Spleen (tissue), 11 donors: Measurements from ENCODE around the gene MAP4K3. TPM values are rescaled to one million over a fixed set of nuclear protein-coding genes. Genes with fewer than 3 reads are reported as not detected.

ENCODE experiments used
- DNase-seq: peaks from one replicate; pipeline ENCODE4 v3.0.0-alpha.2; 2020
- H3K27ac ChIP-seq, 8 donors: fragments of 200-600 bp; sonication (generic) in 7 of 8; 1 replicate in 4 of 8; 2 replicates in 4 of 8; pipeline versions ENCODE4 v1.5.0 to v1.8.0; 2016 to 2021; ENCODE audit warnings: inconsistent platforms in 4 of 8, mild to moderate bottlenecking in 4 of 8, moderate library complexity in 1 of 8
- H3K27me3 ChIP-seq, 7 donors: fragments of 200-600 bp; sonication (generic) in 6 of 7; replicated peaks in 1 of 7; 1 replicate in 4 of 7; 2 replicates in 3 of 7; pipeline versions ENCODE4 v1.5.0 to v1.8.0; 2016 to 2021; ENCODE audit warnings: inconsistent platforms in 3 of 7, mild to moderate bottlenecking in 1 of 7
- H3K36me3 ChIP-seq, 6 donors: fragments of 200-600 bp; sonication (generic) in 5 of 6; 1 replicate in 4 of 6; 2 replicates in 2 of 6; pipeline versions ENCODE4 v1.5.0 to v1.8.0; 2016 to 2021; ENCODE audit warnings: inconsistent platforms in 2 of 6
- H3K4me1 ChIP-seq, 6 donors: fragments of 200-600 bp; sonication (generic) in 5 of 6; 1 replicate in 3 of 6; 2 replicates in 3 of 6; pipeline versions ENCODE4 v1.5.0 to v1.8.0; 2016 to 2021; ENCODE audit warnings: inconsistent platforms in 3 of 6
- H3K4me3 ChIP-seq, 8 donors: fragments of 200-600 bp; sonication (generic) in 7 of 8; 1 replicate in 4 of 8; 2 replicates in 4 of 8; pipeline versions ENCODE4 v1.5.0 to v1.8.0; 2016 to 2021; ENCODE audit warnings: inconsistent platforms in 4 of 8, mild to moderate bottlenecking in 4 of 8, moderate library complexity in 2 of 8
- H3K9me3 ChIP-seq, 8 donors: fragments of 200-600 bp; sonication (generic) in 7 of 8; 1 replicate in 4 of 8; 2 replicates in 4 of 8; pipeline versions ENCODE4 v1.5.0 to v1.8.0; 2016 to 2021; ENCODE audit warnings: inconsistent platforms in 4 of 8
- CTCF ChIP-seq, 11 experiments: fragments of 200-600 bp in 7 of 11; fragments of 450-650 bp in 4 of 11; sonication (generic) in 4 of 11; IDR thresholded peaks in 8 of 11; conservative IDR thresholded peaks in 3 of 11; 1 replicate in 7 of 11; 2 replicates in 4 of 11; pipeline versions ENCODE4 v1.4.0 to v1.8.0; 2016 to 2021; ENCODE audit warnings: antibody characterized with exemption in 11 of 11, inconsistent platforms in 4 of 11, mild to moderate bottlenecking in 1 of 11
- POLR2A ChIP-seq, 3 donors: fragments of 450-650 bp; IDR thresholded peaks; one replicate each; pipeline ENCODE4 v1.5.1; 2017; ENCODE audit warnings: antibody characterized with exemption in 3 of 3, mild to moderate bottlenecking in 1 of 3
- POLR2AphosphoS5 ChIP-seq, 3 donors: sonication (generic); formaldehyde crosslinking; IDR thresholded peaks; one replicate each; pipeline ENCODE4 v1.5.1; 2017; ENCODE audit warnings: antibody characterized with exemption in 3 of 3
- WGBS, 5 donors: extraction: QIAGEN DNeasy Blood & Tissue Kit in 3 of 5; methylation state at CpG; one replicate each; pipeline versions ENCODE4 v1.1.5 to v1.1.7; 2013 to 2018; 5-methylcytosine and 5-hydroxymethylcytosine counted together
- intact Hi-C: fragments of 100-400 bp; cut with DNase I; formaldehyde crosslinking; loops from one replicate; pipeline ENCODE4 v1.15.0; 2023; ENCODE audit warnings: low total_unique reads
- polyA plus RNA-seq, 3 donors: library from polyadenylated mRNA; stranded (reverse); fragments of 200-250 nt; gene quantifications; one replicate each; pipeline ENCODE4 v1.2.1, GENCODE V29; 2013
- total RNA-seq, 7 donors: library from RNA; depleted of rRNA in 3 of 7; stranded (reverse); fragments of >200 nt in 3 of 7; fragmentation: NEBNext Ultra II Directional in 4 of 7; extraction: Animal tissue kit (Norgen Biotek cat#: 25700) in 4 of 7; gene quantifications; one replicate each; pipeline versions ENCODE4 v1.1.0 to v1.2.1, GENCODE V29; 2016 to 2021
- donor health status: healthy with polysubstance abuse.
- donor health status: DM: no; HTN: no; CAD: no; lungs with moderate emphysema.
- donor health status: DM: no; HTN: no; CAD: no.
- donor health status: Bipolar disorder and iron deficiency.
- donor health status: healthy.
- donor health status: DM: no; HTN: no; CAD: no.
- donor health status: DM: yes; HTN: yes; CAD: no.

Gene MAP4K3
- total and polyA plus RNA-seq, 10 donors, result 5.8 to 49.5 (median 32.6) TPM

- 82 to 97% (median 88%) methylated on average over 1 of the region's 1 CpG for WGBS, 5 donors
- Histone ChIP-seq H3K9me3 (no peaks in the 10 kb centered on the region), H3K4me1 (peaks cover 0 to 36% (median 4%) of the 10 kb centered on the region in 6 donors), H3K4me3 (no peak overlapping the region), H3K36me3 (no peaks in the 10 kb centered on the region), H3K27ac (no peak overlapping the region), H3K27me3 (no peaks in the 10 kb centered on the region)
- intact Hi-C loops, result no loop called here
- no peak for DNase-seq
- TF ChIP-seq CTCF (IDR thresholded peaks at IDR 0.05 in 8 of 11, conservative IDR thresholded peaks at IDR 0.05 in 3 of 11) (no peak), POLR2AphosphoS5 (IDR thresholded peaks at IDR 0.05) (no peak), POLR2A (IDR thresholded peaks at IDR 0.05) (no peak)
Measured at GRCh38 chr2:39424951-39425350, 12.1 kb downstream of the MAP4K3 start.

GRCh38 chr2:39422700-39423099, 14.4 kb downstream of the MAP4K3 start:
- Histone ChIP-seq H3K27ac (no peak overlapping the region), H3K4me1 (peaks cover 0 to 31% (median 5%) of the 10 kb centered on the region in 6 donors), H3K36me3 (no peaks in the 10 kb centered on the region), H3K4me3 (no peak overlapping the region), H3K9me3 (no peaks in the 10 kb centered on the region), H3K27me3 (no peaks in the 10 kb centered on the region)
- DNase-seq, result no peak
- intact Hi-C loops, result no loop called here
- no peak for TF ChIP-seq CTCF (IDR thresholded peaks at IDR 0.05 in 8 of 11, conservative IDR thresholded peaks at IDR 0.05 in 3 of 11)
- no peak for TF ChIP-seq POLR2AphosphoS5 (IDR thresholded peaks at IDR 0.05)
- no peak for TF ChIP-seq POLR2A (IDR thresholded peaks at IDR 0.05)
- 92 to 99% (median 96%) methylated on average over 1 of the region's 1 CpG for WGBS, 5 donors

- Histone ChIP-seq H3K4me3 (no peak overlapping the region), H3K27ac (no peak overlapping the region), H3K27me3 (no peaks in the 10 kb centered on the region), H3K36me3 (no peaks in the 10 kb centered on the region), H3K4me1 (peaks cover 0 to 27% (median 4%) of the 10 kb centered on the region in 6 donors), H3K9me3 (no peaks in the 10 kb centered on the region)
- 94 to 100% (median 97%) methylated on average over 2 of the region's 2 CpGs for WGBS, 5 donors
- TF ChIP-seq CTCF (IDR thresholded peaks at IDR 0.05 in 8 of 11, conservative IDR thresholded peaks at IDR 0.05 in 3 of 11), result no peak
- no peak for TF ChIP-seq POLR2AphosphoS5 (IDR thresholded peaks at IDR 0.05)
- TF ChIP-seq POLR2A (IDR thresholded peaks at IDR 0.05), result no peak
- intact Hi-C loops, result no loop called here
- DNase-seq, result no peak
Measured at GRCh38 chr2:39421354-39421753, 15.7 kb downstream of the MAP4K3 start.

- H3K4me3 ChIP-seq, result no peak overlapping the region
- no peaks in the 10 kb centered on the region for H3K36me3 ChIP-seq
- intact Hi-C loops, result no loop called here
- no peak for DNase-seq
- WGBS, 5 donors, result 87 to 96% (median 92%) methylated on average over 6 of the region's 6 CpGs
- H3K9me3 ChIP-seq, result no peaks in the 10 kb centered on the region
- peaks cover 0 to 18% (median 6%) of the 10 kb centered on the region in 6 donors for H3K4me1 ChIP-seq
- TF ChIP-seq POLR2A (IDR thresholded peaks at IDR 0.05), result no peak
- TF ChIP-seq CTCF (IDR thresholded peaks at IDR 0.05 in 8 of 11, conservative IDR thresholded peaks at IDR 0.05 in 3 of 11), result no peak
- no peak for TF ChIP-seq POLR2AphosphoS5 (IDR thresholded peaks at IDR 0.05)
- H3K27ac ChIP-seq, result no peak overlapping the region
- H3K27me3 ChIP-seq, result no peaks in the 10 kb centered on the region
Measured at GRCh38 chr2:39419282-39420223, 17.5 kb downstream of the MAP4K3 start.
